GM19468 (cell line): ENCODE data around the gene TAF10.

ENCODE experiments used
- ATAC-seq: cut with Tn5 transposase; IDR thresholded peaks from one replicate; pipeline ENCODE4 v1.9.1; 2021; ENCODE audit warnings: mild to moderate bottlenecking, moderate library complexity, moderate number of reproducible peaks; ENCODE audit not compliant: unreplicated experiment; ENCODE audit errors: extremely low read depth

Gene TAF10

DNA sequence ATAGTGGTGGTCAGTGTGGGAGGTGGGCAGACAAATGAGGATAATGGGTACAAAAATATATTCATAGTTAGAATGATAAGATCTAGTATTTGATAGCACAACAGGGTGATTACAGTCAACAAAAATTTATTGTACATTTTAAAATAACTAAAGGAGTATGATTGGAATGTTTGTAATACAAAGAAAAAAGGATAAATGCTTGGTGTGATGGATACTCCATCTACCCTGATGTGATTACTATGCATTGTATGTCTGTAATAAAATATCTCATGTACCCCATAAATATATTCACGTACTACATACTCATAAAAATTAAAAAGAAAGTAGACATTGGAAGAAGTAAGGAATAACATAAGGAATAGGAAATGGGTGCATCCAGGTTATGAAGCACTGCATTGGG lies 24.0 kb downstream of the TAF10 start:
- no peak for ATAC-seq

DNA sequence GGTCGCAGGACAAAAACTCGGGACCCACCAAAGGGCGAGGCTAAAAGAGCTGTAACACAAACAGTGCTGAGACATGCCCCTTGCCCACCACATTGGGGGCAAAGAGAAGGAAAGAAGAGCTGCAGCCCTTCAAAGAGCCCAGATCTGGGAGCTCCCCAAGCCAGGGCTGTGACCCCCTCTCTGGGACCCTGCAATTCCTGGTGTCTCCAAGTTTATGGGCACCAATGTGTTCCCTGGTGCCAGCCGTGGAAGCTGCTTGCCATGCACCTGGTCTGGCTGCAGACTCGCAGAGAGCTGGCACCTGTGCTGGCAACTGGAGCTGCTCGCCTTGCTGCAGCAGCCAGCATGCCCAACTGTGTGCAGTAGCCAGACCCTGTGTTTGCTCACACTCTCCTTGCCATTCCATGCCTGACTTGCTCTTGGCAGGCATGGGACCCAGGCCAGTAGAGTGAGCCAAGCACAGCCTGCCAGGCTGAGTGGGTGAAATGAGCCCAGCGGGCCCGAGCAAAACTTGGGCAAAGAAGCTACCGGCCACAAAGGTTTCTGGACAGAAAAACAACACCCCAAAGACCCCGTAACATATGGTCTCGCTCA lies 24.6 kb downstream of the TAF10 start:
- ATAC-seq = no peak

DNA sequence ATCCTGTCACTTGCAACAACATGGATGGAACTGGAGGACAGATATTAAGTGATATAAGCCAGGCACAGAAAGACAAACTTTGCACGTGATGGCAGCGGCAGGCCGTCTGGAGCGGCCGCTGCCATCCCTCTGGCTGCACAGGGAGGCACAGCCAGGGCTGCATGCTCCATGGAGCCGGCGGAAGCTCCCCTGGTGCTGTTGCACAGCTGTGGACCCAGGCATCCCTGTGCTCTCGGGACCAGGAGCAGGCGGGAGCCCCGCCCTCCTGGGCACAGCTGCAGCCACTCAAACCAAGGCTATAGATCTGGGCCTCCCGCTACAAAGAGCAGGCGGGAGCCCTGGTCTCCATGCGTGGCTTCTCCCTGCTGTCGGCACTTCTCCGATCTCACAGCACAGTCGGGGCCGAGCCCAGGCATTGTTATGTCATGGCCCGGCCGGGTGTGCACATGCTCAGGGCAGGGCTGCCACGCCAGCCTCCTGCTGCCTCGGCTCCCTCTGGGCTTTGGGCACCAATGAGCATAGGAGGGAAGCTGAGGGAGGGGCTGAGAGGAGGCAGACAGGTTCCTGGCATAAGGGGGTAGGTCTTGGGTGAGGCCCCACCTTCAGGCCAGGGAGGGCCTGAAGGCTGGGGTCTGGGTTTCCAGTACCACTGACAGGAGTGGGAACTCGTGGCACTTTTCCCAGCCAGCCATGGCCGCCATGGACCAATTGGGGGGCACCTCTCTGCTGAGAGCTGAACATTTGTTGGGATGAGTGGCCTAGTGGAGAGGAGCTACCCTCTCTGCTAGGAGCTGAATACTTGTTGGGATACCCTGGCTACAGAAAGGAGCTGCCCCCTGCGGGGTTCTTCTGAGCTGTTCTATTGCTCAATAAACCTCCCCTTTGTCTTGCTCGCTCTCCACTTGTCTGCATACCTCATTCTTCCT lies 25.3 kb downstream of the TAF10 start:
- no peak for ATAC-seq

GRCh38 chr11:6584528-6584927 lies 27.5 kb downstream of the TAF10 start:
- ATAC-seq = no peak

GRCh38 chr11:6583584-6583983 lies 28.4 kb downstream of the TAF10 start:
- ATAC-seq = no peak

DNA sequence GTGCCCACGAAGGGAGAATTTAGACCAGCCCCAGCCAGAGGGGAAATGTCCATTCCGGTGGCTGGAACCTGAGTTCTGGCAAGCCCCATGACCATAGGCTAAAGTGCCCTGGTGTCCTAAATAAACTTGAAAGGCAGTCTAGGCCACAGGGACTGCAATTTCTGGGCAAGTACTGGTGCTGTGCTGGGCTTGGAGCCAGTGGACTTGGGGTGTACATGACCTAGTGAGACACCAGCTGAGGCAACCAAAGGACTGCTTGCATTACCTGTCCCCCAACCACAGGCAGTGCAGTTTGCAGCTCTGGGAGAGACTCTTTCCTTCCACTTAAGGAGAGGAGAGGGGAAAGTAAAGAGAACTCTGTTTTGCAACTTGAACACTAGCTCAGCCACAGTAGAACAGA lies 32.3 kb downstream of the TAF10 start:
- no peak for ATAC-seq

GRCh38 chr11:6578134-6578533 lies 33.9 kb downstream of the TAF10 start:
- no peak for ATAC-seq

- ATAC-seq = no peak
These were observed 35.3 kb downstream of the TAF10 start for GRCh38 chr11:6576471-6577373.

- no peak for ATAC-seq
These were observed 37.0 kb downstream of the TAF10 start for GRCh38 chr11:6574816-6575715.

GRCh38 chr11:6572215-6572614 lies 39.8 kb downstream of the TAF10 start:
- no peak for ATAC-seq

DNA sequence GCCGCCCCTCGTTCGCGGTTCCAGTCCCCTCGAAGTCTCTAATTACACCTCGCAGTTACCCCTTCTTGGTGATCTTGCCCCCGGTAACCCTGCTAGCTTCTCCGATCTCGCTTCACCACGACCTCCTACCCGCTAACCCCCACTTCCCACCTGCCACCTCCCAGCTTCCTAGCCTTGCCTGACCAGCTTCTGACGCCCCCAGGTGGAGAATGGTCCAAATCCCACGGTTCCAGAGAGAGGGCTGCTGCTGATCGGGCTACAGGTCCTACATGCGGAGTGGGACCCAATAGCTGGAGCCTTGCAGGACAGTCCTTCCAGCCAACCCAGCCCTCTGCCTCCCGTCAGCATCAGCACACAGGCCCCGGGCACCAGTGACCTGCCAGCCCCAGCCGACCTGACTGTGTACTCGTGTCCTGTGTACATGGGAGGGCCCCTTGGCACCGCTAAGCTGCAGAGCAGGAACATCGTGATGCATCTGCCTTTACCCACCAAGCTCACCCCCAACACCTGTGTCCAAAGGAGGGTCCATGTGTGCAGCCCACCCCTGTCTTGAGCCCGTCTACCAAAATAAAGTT lies 40.5 kb downstream of the TAF10 start:
- ATAC-seq = no peak

- ATAC-seq = no peak
These were observed 41.2 kb downstream of the TAF10 start for GRCh38 chr11:6570691-6571427.

DNA sequence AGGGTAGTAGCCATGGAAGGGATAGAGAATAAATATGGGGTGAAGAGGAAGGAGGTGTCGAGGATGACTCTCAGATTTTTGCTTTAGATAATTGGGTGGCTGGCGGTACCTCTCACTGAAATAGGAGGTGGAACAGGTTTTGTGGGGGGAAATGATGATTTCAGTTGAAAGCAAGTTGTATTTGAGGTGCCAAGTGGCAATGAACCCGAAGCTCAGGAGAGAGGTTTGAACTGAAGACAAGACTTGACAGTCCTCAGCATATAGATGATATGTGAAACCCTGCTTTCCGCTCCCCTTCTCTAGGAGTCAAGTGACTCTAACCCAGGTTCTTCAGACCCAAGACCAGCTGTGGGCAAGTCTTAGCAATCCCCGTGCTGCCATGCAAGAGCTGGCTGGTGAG lies 42.3 kb downstream of the TAF10 start:
- no peak for ATAC-seq

DNA sequence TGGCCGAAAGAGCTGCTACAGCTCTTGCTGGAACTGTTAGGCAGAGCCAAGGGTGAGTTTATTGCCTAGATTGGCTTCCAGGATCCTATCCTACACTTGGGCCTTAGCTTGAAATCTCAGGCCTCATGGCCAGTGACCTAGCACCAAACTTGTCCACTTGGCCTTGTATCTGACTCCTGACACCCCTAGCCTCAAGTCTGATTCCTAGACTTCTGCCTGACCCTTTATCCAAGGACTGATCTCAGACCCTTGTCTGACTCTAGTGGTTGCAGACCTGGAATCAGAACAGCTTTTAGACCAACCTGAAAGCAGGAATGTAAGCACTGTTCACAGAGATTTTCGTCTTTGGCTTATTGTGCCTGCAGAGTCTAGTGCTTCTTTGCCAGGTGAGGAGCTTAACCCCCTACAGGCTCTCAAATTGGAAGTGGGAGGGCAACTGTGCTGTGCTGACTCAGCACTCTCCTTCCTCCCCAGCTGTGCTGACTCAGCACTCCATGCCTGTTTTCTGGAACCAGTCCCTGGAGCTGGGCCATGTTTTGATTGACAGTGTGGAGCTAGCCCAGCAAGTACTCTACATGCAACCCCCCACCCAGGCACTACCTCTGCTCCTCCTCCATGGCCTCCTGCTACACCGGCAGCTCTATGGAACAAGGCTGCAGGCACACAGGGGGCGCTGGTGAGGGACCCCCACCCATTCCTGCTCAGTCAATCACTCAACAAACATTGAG lies 43.7 kb downstream of the TAF10 start:
- no peak for ATAC-seq

- no peak for ATAC-seq
These were observed 44.7 kb downstream of the TAF10 start for GRCh38 chr11:6567371-6567745.

- ATAC-seq = no peak
These were observed 45.2 kb downstream of the TAF10 start for GRCh38 chr11:6566704-6567370.

- no peak for ATAC-seq
These were observed 45.9 kb downstream of the TAF10 start for GRCh38 chr11:6565988-6566703.
